PC-3 (cell line): ENCODE results near the gene ALG1. TPM values are rescaled to one million over a fixed set of nuclear protein-coding genes. Genes with fewer than 3 reads are reported as not detected.

ENCODE experiments used
- ATAC-seq: fragments of 200-7000 bp; cut with Tn5 transposase; 2 replicates; pipeline ENCODE4 v1.9.1; 2020; ENCODE audit warnings: mild to moderate bottlenecking, moderate library complexity
- BruUV-seq: library from RNA; stranded (reverse); fragments of 400-500 nt; replicated peaks from 2 replicates; lab custom pipeline; 2021; lab: Mats Ljungman, UMichigan
- CTCF ChIA-PET: fragments of 300-600 bp; sonication (Branson Sonifier 250); formaldehyde crosslinking; loops from one replicate; lab custom pipeline; 2022; ENCODE audit warnings: antibody characterized with exemption; lab: Charles Lee
- POLR2A ChIA-PET: fragments of 300-600 bp; sonication (Branson Sonifier 250); formaldehyde crosslinking; loops from one replicate; lab custom pipeline; 2022; ENCODE audit warnings: antibody characterized with exemption; ENCODE audit not compliant: unreplicated experiment; lab: Charles Lee
- DNase-seq: peaks from one replicate; pipeline ENCODE4 v3.0.0-alpha.2; 2015
- H2AFZ ChIP-seq: fragments of 300-600 bp; sonication (generic); 2 replicates; pipeline ENCODE4 v1.6.0; 2016; ENCODE audit warnings: antibody characterized with exemption, low read length
- H3F3A ChIP-seq: fragments of 300-600 bp; sonication (generic); one replicate; pipeline ENCODE4 v1.6.0; 2017; ENCODE audit warnings: antibody characterized with exemption, low read length, control low read depth, mild to moderate bottlenecking; ENCODE audit not compliant: unreplicated experiment
- H3K27ac ChIP-seq: fragments of 300-600 bp; sonication (generic); 2 replicates; pipeline ENCODE4 v1.5.1; 2016; ENCODE audit warnings: mild to moderate bottlenecking, low read length
- H3K27me3 ChIP-seq: fragments of 300-600 bp; sonication (generic); 2 replicates; pipeline ENCODE4 v1.6.1; 2016; ENCODE audit warnings: low read length, mixed read lengths
- H3K36me3 ChIP-seq: fragments of 300-600 bp; sonication (generic); 2 replicates; pipeline ENCODE4 v1.6.1; 2016; ENCODE audit warnings: low read depth, mixed run types, low read length, mixed read lengths
- H3K4me1 ChIP-seq: fragments of 300-600 bp; sonication (generic); 2 replicates; pipeline ENCODE4 v1.5.1; 2016; ENCODE audit warnings: low read length; ENCODE audit not compliant: insufficient read depth
- H3K4me2 ChIP-seq: fragments of 300-600 bp; sonication (generic); 2 replicates; pipeline ENCODE4 v1.6.0; 2016; ENCODE audit warnings: low read length
- H3K4me3 ChIP-seq: fragments of 300-600 bp; sonication (generic); 2 replicates; pipeline ENCODE4 v1.5.1; 2016; ENCODE audit warnings: mild to moderate bottlenecking, low read length, mixed read lengths
- H3K79me2 ChIP-seq: fragments of 300-600 bp; sonication (generic); 2 replicates; pipeline ENCODE4 v1.6.1; 2017; ENCODE audit warnings: low read length, mixed read lengths
- H3K9ac ChIP-seq: fragments of 300-600 bp; sonication (generic); 2 replicates; pipeline ENCODE4 v1.6.0; 2016; ENCODE audit warnings: mild to moderate bottlenecking, low read length
- H3K9me2 ChIP-seq: fragments of 300-600 bp; sonication (generic); replicated peaks from 2 replicates; pipeline ENCODE4 v1.6.1; 2016; ENCODE audit warnings: mixed run types, low read length, mixed read lengths
- H3K9me3 ChIP-seq: fragments of 300-600 bp; sonication (generic); 2 replicates; pipeline ENCODE4 v1.6.1; 2016; ENCODE audit warnings: low read length, mixed read lengths
- H4K20me1 ChIP-seq: fragments of 300-600 bp; sonication (generic); 2 replicates; pipeline ENCODE4 v1.6.1; 2016; ENCODE audit warnings: low read length, mixed read lengths
- CTCF ChIP-seq: fragments of 300-600 bp; sonication (generic); conservative IDR thresholded peaks from 2 replicates; pipeline ENCODE4 v1.5.1; 2017; ENCODE audit warnings: antibody characterized with exemption, low read depth, mild to moderate bottlenecking, low read length
- EZH2 ChIP-seq: fragments of 300-600 bp; sonication (generic); IDR thresholded peaks from one replicate; pipeline ENCODE4 v1.6.1; 2017; ENCODE audit warnings: antibody characterized with exemption, mild to moderate bottlenecking, low read length; ENCODE audit not compliant: unreplicated experiment
- EZH2phosphoT487 ChIP-seq: fragments of 300-600 bp; sonication (generic); IDR thresholded peaks from 2 replicates; pipeline ENCODE4 v1.6.1; 2018; ENCODE audit warnings: mild to moderate bottlenecking, antibody characterized with exemption, low read length, borderline replicate concordance
- intact Hi-C: fragments of 100-400 bp; cut with micrococcal nuclease; formaldehyde crosslinking; loops from 2 replicates; pipeline ENCODE4 v1.9.0; 2023
- total RNA-seq: library from RNA; depleted of rRNA; stranded (reverse); fragments of >200 nt; gene quantifications from 2 replicates; pipeline ENCODE4 v1.2.3, GENCODE V29; 2014

ALG1 gene
- total RNA-seq, 1 experiment from 2014 or later = 29.7 TPM

GRCh38 chr16:5024632-5025031 lies 47.0 kb upstream of the ALG1 start:
- peak; percentile 82 for DNase-seq
- no peaks in the 10 kb centered on the region for H3K79me2 ChIP-seq
- no TSS peak for BruUV-seq
- no peak overlapping the region for H3K9ac ChIP-seq
- no peak overlapping the region for H3K4me3 ChIP-seq
- H3K9me3 ChIP-seq = no peaks in the 10 kb centered on the region
- peaks cover 9% of the 10 kb centered on the region for H3K4me1 ChIP-seq
- H3F3A ChIP-seq = no peaks in the 10 kb centered on the region
- ChIA-PET CTCF (interaction anchor here (0.5 to 0.6 kb wide), 2 partner anchors 10 to 24 kb away, joined by 3 to 4 read pairs; no protein-coding TSS in a partner anchor), POLR2A (interaction anchor here (0.5 kb wide), 1 partner anchor 290 kb away, joined by 3 read pairs; no protein-coding TSS in a partner anchor)
- intact Hi-C loops = loop anchor here (5.0 kb wide), 1 partner anchor 57 kb away; no protein-coding TSS in a partner anchor
- ATAC-seq = peak; percentile 91
- H3K27ac ChIP-seq = no peak overlapping the region
- H2AFZ ChIP-seq = no peak overlapping the region
- no peaks in the 10 kb centered on the region for H3K27me3 ChIP-seq
- H4K20me1 ChIP-seq = no peaks in the 10 kb centered on the region
- H3K9me2 ChIP-seq = no peaks in the 10 kb centered on the region
- H3K4me2 ChIP-seq = no peak overlapping the region
- H3K36me3 ChIP-seq = no peaks in the 10 kb centered on the region
- no peak for TF ChIP-seq EZH2phosphoT487
- peak; percentile 51 for TF ChIP-seq CTCF

GRCh38 chr16:5025171-5025632 lies 46.4 kb upstream of the ALG1 start:
- no peaks in the 10 kb centered on the region for H3F3A ChIP-seq
- POLR2A ChIA-PET = no interaction called here
- intact Hi-C loops = no loop called here

More at GRCh38 chr16:5025171-5025632, 46.4 kb upstream of the ALG1 start:
- no TSS peak for BruUV-seq
- Histone ChIP-seq H3K36me3 (no peaks in the 10 kb centered on the region), H2AFZ (no peak overlapping the region), H3K79me2 (no peaks in the 10 kb centered on the region), H3K27me3 (no peaks in the 10 kb centered on the region), H3K9ac (no peak overlapping the region), H3K9me3 (no peaks in the 10 kb centered on the region), H3K4me1 (peaks cover 9% of the 10 kb centered on the region), H3K9me2 (no peaks in the 10 kb centered on the region), H4K20me1 (no peaks in the 10 kb centered on the region), H3K27ac (no peak overlapping the region), H3K4me3 (no peak overlapping the region), H3K4me2 (no peak overlapping the region)
- TF ChIP-seq EZH2phosphoT487 = no peak
- peak; percentile 28; the same call in 1 of the 2 replicates for TF ChIP-seq CTCF
- no peak for TF ChIP-seq EZH2
- no peak for DNase-seq
- CTCF ChIA-PET = interaction anchor here (0.5 kb wide), 1 partner anchor 9 kb away, joined by 4 read pairs; no protein-coding TSS in a partner anchor
- ATAC-seq = peak; percentile 63
